Adrenal gland (tissue), 12 donors: ENCODE results near the gene OLFM2. TPM values are rescaled to one million over a fixed set of nuclear protein-coding genes. Genes with fewer than 3 reads are reported as not detected.

ENCODE experiments used
- DNase-seq, 7 donors: peaks; one replicate each; pipeline ENCODE4 v3.0.0-alpha.2; 2019 to 2020
- H3K27ac ChIP-seq, 5 donors: fragments of 200-600 bp; sonication (generic) in 4 of 5; 1 replicate in 3 of 5; 2 replicates in 2 of 5; pipeline versions ENCODE4 v1.5.1 to v1.8.0; 2016 to 2020; ENCODE audit warnings: mild to moderate bottlenecking in 1 of 5
- H3K27me3 ChIP-seq: fragments of 200-600 bp; 2 replicates; pipeline ENCODE4 v1.8.0; 2021
- H3K36me3 ChIP-seq, 2 donors: fragments of 200-600 bp; replicated peaks in 1 of 2; 1 replicate in 1 of 2; 2 replicates in 1 of 2; pipeline versions ENCODE4 v1.5.1 to v1.8.0; 2018 to 2022
- H3K4me1 ChIP-seq, 2 donors: fragments of 200-600 bp; replicated peaks in 1 of 2; 1 replicate in 1 of 2; 2 replicates in 1 of 2; pipeline versions ENCODE4 v1.5.1 to v1.8.0; 2018 to 2021
- H3K4me3 ChIP-seq, 4 donors: fragments of 200-600 bp; sonication (generic) in 3 of 4; one replicate each; pipeline ENCODE4 v1.5.1; 2016 to 2018
- H3K9me3 ChIP-seq, 3 donors: fragments of 200-600 bp; sonication (generic) in 1 of 3; replicated peaks in 1 of 3; 1 replicate in 2 of 3; 2 replicates in 1 of 3; pipeline versions ENCODE4 v1.5.1 to v1.8.0; 2016 to 2021
- POLR2A ChIP-seq, 2 donors: fragments of 450-650 bp; IDR thresholded peaks; one replicate each; pipeline ENCODE4 v1.6.1; 2017; ENCODE audit warnings: antibody characterized with exemption in 2 of 2, mild to moderate bottlenecking in 2 of 2, moderate library complexity in 1 of 2
- WGBS, 4 donors: extraction: QIAGEN DNeasy Blood & Tissue Kit in 2 of 4; methylation state at CpG; one replicate each; pipeline versions ENCODE4 v1.1.5 to v1.1.7; 2013 to 2017; 5-methylcytosine and 5-hydroxymethylcytosine counted together
- intact Hi-C, 2 donors: fragments of 100-400 bp; cut with DNase I; formaldehyde crosslinking; loops; one replicate each; pipeline versions ENCODE4 v1.14.1 to v1.15.0; 2022 to 2023
- polyA plus RNA-seq, 3 donors: library from polyadenylated mRNA; stranded (reverse); fragments of 200-250 nt in 2 of 3; fragments of 350-450 nt in 1 of 3; fragmentation: Illumina TruSeq in 1 of 3; extraction: RNeasy Lipid Tissue Mini Kit (QIAGEN cat#74804) in 1 of 3; gene quantifications; one replicate each; pipeline ENCODE4 v1.2.3, GENCODE V29; 2013 to 2014
- total RNA-seq, 9 donors: library from RNA; depleted of rRNA in 4 of 9; stranded (reverse); fragments of >200 nt in 4 of 9; fragments of 120-200 nt in 1 of 9; fragmentation: NEBNext Ultra II Directional in 1 of 9; extraction: Animal tissue kit (Norgen Biotek cat#: 25700) in 1 of 9; gene quantifications; one replicate each; pipeline versions ENCODE4 v1.1.0 to v1.2.4, GENCODE V29; 2013 to 2023
- TF ChIP-seq, protein P1 (sequence below), 6 experiments: fragments of 450-650 bp in 4 of 6; fragments of 200-600 bp in 2 of 6; sonication (generic) in 1 of 6; IDR thresholded peaks; 1 replicate in 5 of 6; 2 replicates in 1 of 6; pipeline versions ENCODE4 v1.5.1 to v1.8.0; 2016 to 2021; ENCODE audit warnings: antibody characterized with exemption in 6 of 6, mild to moderate bottlenecking in 2 of 6, moderate library complexity in 1 of 6
- donor health status: healthy with polysubstance abuse.
- donor health status: Bipolar disorder and iron deficiency.
- donor health status: DM: yes; HTN: yes; CAD: no.
- donor health status: DM: no; HTN: no; CAD: no.
- donor health status: DM: no; HTN: no; CAD: no.
- donor health status: DM: yes; HTN: yes; CAD: no.

OLFM2 gene
- total and polyA plus RNA-seq, 12 donors, result 2.2 to 76.2 (median 51.5) TPM

DNA sequence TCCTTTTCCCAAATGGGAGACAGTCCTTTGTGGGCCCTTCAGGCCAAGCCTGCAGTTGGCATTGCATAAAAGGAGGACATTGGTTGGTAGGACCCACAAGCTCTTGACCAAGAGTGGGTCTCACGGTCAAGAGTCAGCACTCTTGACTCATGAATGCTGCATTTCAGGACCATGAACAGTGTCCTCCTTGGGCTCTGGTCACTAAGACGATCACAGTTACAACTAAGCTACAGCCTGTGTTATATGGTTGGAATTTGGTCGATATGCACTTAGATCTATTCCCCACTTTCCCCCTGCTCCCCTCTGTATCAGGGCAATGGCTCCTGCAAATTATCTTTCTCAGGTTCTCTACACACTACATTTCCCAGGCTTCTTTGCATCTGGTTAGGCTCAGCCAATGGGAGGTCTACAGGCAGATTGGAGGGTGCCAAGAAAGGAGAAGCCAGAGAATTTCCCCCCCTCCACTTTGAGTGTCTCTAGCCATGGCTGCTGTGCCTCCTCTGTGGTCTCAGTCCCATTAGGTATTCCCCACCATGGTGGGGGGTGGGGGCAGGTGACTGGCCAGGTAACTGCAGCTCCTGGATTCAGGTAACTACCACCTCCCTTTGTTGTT, 3.1 kb upstream of the OLFM2 start:
- no peaks in the 10 kb centered on the region for H3K27me3 ChIP-seq
- WGBS, 4 donors, result 60 to 82% (median 69%) methylated on average over 3 of the region's 3 CpGs
- intact Hi-C loops, result loop anchor here (5.0 to 10.0 kb wide), 4 partner anchors 58 to 315 kb away; partner anchors contain the start of genes EIF3G (in 1 of the 2), MRPL4 (in 1 of the 2) and P2RY11 (in 1 of the 2)

DNA sequence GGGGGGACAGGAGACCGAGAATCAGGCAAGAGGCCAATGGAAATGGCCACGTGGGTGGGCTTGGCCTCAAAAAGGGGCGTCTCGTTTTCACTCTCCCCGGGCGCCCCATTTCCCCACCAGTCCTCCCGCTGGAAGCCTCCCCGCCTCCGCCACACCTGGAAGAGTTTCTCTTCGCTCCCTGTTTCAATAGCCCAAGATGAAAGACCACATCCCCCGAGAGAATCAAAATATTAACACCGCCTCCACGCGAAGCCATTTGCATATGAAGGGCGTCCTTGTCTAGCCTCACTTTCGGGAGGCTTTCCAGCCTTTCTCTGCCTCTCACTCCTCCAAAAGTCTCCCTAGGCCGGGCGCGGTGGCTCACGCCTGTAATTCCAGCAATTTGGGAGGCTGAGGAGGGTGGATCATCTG, 691 bp upstream of the OLFM2 start:
- Histone ChIP-seq H3K27me3 (no peaks in the 10 kb centered on the region), H3K4me1 (peaks cover 19 to 29% of the 10 kb centered on the region in 2 donors), H3K27ac (no peak overlapping the region), H3K4me3 (peak overlapping the region in 2 of 4 donors; percentile 37 to 80), H3K9me3 (no peaks in the 10 kb centered on the region), H3K36me3 (no peaks in the 10 kb centered on the region)
- 15 to 18% (median 18%) methylated on average over 20 of the region's 20 CpGs for WGBS, 4 donors
- DNase-seq, result no peak
- no peak for TF ChIP-seq POLR2A (IDR thresholded peaks at IDR 0.05)
- TF ChIP-seq, protein P1, sequence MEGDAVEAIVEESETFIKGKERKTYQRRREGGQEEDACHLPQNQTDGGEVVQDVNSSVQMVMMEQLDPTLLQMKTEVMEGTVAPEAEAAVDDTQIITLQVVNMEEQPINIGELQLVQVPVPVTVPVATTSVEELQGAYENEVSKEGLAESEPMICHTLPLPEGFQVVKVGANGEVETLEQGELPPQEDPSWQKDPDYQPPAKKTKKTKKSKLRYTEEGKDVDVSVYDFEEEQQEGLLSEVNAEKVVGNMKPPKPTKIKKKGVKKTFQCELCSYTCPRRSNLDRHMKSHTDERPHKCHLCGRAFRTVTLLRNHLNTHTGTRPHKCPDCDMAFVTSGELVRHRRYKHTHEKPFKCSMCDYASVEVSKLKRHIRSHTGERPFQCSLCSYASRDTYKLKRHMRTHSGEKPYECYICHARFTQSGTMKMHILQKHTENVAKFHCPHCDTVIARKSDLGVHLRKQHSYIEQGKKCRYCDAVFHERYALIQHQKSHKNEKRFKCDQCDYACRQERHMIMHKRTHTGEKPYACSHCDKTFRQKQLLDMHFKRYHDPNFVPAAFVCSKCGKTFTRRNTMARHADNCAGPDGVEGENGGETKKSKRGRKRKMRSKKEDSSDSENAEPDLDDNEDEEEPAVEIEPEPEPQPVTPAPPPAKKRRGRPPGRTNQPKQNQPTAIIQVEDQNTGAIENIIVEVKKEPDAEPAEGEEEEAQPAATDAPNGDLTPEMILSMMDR (IDR thresholded peaks at IDR 0.05), result no peak
- intact Hi-C loops, result loop anchor here (5.0 to 10.0 kb wide), 4 partner anchors 60 to 318 kb away; partner anchors contain the start of genes EIF3G (in 1 of the 2), MRPL4 (in 1 of the 2) and P2RY11 (in 1 of the 2)

More for the DNA sequence above, 3.1 kb upstream of the OLFM2 start:
- no peak for TF ChIP-seq POLR2A (IDR thresholded peaks at IDR 0.05)
- TF ChIP-seq, protein P1 (IDR thresholded peaks at IDR 0.05), result no peak
- no peak for DNase-seq
- Histone ChIP-seq H3K36me3 (no peaks in the 10 kb centered on the region), H3K9me3 (no peaks in the 10 kb centered on the region), H3K4me3 (no peak overlapping the region), H3K27ac (no peak overlapping the region), H3K4me1 (peaks cover 18 to 20% of the 10 kb centered on the region in 2 donors)

DNA sequence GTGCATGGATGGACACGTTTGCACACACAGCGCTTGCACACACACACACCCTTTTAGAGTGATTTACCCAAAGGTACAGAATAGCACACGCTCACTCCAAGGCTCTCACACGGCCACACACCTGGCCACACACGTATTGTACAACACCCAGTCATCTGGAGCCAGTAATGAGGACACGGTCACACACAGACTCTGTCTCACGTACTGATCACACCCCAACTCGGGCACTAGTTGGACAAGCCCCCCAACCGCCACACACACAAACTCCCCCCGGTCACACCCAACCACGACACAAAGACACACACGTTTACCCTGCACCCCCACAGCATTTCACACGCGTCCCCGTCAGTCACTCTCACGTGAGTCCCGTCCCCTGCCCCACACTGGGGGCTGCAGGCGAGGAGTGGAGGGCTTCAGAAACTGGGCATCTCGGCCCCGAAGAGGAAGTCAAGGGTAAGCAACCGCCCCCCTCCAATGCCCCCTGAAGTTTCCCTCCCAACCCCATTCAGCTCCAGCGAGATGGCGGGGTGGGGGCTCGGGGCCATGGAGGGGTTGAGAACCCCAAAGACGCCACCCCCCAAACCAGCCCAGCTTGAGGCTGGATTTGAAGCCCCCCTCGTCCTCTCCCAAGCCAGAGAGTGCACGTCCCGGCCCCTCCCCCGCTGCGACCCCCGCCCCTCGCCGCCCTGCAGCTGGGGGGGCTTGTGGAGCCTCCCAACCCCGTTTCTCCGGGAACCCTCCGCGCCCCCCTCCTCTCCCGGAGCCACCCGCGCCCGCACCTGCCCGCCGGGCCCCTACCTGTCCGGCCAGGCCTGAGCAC, 599 bp downstream of the OLFM2 start:
- peak overlapping the region in 2 of 5 donors; percentile 44 to 61 for H3K27ac ChIP-seq
- WGBS, 4 donors, result 1 to 4% (median 3%) methylated on average over 10 to 44 of the region's 44 CpGs
- intact Hi-C loops, result loop anchor here (5.0 to 10.0 kb wide), 4 partner anchors 62 to 319 kb away; partner anchors contain the start of genes EIF3G (in 1 of the 2), MRPL4 (in 1 of the 2) and P2RY11 (in 1 of the 2)

More for the DNA sequence above, 599 bp downstream of the OLFM2 start:
- no peaks in the 10 kb centered on the region for H3K27me3 ChIP-seq
- TF ChIP-seq POLR2A (IDR thresholded peaks at IDR 0.05), result no peak
- TF ChIP-seq, protein P1 (IDR thresholded peaks at IDR 0.05), result no peak
- H3K4me1 ChIP-seq, result peaks cover 19 to 32% of the 10 kb centered on the region in 2 donors
- H3K4me3 ChIP-seq, result peak overlapping the region in 2 of 4 donors; percentile 45 to 80
- no peaks in the 10 kb centered on the region for H3K36me3 ChIP-seq
- H3K9me3 ChIP-seq, result no peaks in the 10 kb centered on the region
- peak in 2 of 7 donors; percentile 19 to 32 for DNase-seq
